CD4-positive, alpha-beta T cell treated with Interleukin-4 for 4 hours (primary cell): ENCODE results near the gene IRF2.
"Not testable (repeated sequence)": the region's sequence is repeated elsewhere in the genome, so short reads cannot be mapped to it uniquely, and the experiment has no call there.

ENCODE experiments used
- DNase-seq: peaks from one replicate; pipeline ENCODE4 v3.0.0-alpha.2; 2020

The IRF2 gene

DNA sequence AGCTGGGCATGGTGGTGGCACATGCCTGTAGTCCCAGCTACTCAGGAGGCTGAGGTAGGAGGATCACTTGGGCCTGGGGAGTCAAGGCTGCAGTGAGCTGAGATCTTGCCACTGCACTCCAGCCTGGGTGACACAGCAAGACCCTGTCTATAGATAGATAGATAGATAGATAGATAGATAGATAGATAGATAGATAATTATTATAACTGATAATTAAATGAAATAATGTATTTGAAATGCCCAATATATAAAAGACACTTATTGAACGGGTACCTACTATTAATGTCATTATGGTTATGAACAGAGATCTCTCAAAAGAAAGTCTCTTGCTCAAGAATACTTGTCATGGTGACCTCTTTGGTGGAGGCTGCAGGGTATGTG, 131.5 kb downstream of the IRF2 start:
- DNase-seq = not testable (repeated sequence)

DNA sequence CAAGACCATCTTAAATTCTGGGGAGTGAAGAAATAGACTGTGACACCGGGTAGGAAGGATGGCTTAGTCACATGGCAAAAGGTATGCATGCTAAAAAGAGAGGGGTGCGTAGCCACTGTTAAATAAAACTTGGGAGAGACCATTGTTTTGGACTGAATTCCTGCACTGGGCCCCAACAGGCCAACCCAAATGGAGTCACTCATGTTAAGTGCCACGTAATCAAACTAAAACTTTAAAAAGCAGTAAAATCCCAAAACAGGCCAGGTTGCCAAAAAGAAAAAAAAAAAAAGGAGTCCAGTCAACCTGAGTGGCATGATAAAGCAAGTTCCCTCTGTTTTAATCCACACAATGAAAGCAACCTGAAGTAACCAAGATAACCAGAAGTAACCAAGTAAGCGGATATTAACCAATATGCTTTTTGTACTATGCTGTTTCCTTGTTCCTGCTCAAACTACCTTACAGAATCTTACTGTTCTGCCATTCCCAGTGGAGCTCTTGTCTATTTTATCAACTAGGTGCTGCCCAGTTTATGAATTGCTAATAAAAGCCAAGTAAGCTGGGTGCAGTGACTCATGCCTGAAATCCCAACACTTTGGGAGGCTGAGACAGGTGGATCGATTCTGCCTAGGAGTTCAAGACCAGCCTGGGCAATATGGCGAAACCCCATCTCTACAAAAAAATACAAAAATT, 132.0 kb downstream of the IRF2 start:
- no peak for DNase-seq

DNA sequence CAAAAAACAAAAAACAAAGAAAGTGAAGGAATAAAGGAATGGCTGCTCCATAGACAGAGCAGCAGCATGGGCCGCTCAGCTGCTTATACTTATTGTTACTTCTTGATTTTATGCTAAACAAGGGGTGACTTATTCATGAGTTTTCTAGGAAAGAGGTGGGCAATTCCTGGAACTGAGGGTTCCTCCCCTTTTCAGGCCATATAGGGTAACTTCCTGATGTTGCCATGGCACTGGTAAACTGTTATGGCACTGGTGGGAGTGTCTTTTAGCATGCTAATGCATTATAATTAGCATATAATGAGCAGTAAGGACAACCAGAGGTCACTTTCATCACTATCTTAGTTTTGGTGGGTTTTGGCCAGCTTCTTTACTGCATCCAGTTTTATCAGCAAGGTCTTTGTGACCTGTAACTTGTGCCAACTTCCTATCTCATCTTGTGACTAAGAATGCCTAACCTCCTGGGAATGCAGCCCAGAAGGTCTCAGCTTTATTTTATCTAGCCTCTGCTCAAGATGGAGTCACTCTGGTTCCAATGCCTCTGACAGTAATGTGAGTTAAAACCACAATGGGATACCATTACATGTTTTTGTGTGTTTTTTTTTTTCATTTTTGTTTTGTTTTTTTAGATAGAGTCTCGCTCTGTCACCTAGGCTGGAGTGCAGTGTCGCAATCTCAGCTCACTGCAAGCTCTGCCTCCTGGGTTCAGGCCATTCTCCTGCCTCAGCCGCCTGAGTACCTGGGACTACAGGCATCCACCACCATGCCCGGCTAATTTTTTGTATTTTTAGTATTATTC, 134.8 kb downstream of the IRF2 start:
- DNase-seq = not testable (repeated sequence)

DNA sequence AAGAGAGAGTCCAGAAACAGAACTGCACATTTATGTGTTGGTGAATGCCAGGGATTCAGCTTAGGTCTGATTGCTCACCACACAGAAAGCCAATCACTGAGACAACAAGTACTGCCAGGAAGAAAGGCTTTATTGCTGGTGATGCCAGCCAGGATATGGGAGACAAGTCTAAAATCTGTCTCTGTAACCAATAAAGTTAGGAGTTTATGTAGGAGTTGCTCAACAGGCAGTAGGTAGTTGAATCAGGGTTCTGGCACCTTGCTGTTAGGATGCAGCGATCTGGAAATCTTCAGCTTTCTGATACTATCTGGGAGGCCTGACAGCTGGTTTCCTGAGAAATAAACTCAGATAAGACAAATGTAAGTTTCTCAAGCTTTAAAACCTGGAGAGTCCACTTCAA, 136.4 kb downstream of the IRF2 start:
- no peak for DNase-seq
